ENCODE results near the gene GTF2A1.

GRCh38 chr14:81268016-81268416, 47.3 kb upstream of the GTF2A1 start:
- TF ChIP-seq CTCF (IDR thresholded peaks at IDR 0.05) (no peak), EZH2 (IDR thresholded peaks at IDR 0.05) (no peak)

Measured in neural progenitor cell (in vitro differentiated cells).